ENCODE data around the gene PRMT7. TPM values are rescaled to one million over a fixed set of nuclear protein-coding genes. Genes with fewer than 3 reads are reported as not detected.

PRMT7 gene
- total RNA-seq, 1 experiment from 2014 or later: 46.4 TPM

- Histone ChIP-seq H3K4me1 (ENCODE audit: insufficient read depth, low read length) (no peaks in the 10 kb centered on the region), H3K79me2 (ENCODE audit: low read length) (no peaks in the 10 kb centered on the region), H3K36me3 (ENCODE audit: low read depth, low read length) (no peaks in the 10 kb centered on the region), H3K27me3 (ENCODE audit: low read length) (no peaks in the 10 kb centered on the region), H3K9ac (ENCODE audit: low read length) (no peak overlapping the region), H3K27ac (ENCODE audit: low read length) (no peak overlapping the region), H3K4me2 (ENCODE audit: low read length) (no peak overlapping the region), H3K9me3 (ENCODE audit: low read length) (no peaks in the 10 kb centered on the region), H2AFZ (ENCODE audit: low read length) (no peak overlapping the region), H3K9me2 (replicated peaks; ENCODE audit: low read length) (no peaks in the 10 kb centered on the region), H3K4me3 (ENCODE audit: low read length) (no peak overlapping the region), H3F3A (ENCODE audit: low read length, unreplicated experiment) (no peaks in the 10 kb centered on the region), H4K20me1 (ENCODE audit: low read length) (no peaks in the 10 kb centered on the region)
- no peak for DNase-seq
- intact Hi-C loops (cut with micrococcal nuclease): no loop called here
- BruUV-seq (replicated peaks): no TSS peak
- ATAC-seq: no peak
- ChIA-PET POLR2A (ENCODE audit: unreplicated experiment) (no interaction called here), CTCF (no interaction called here)
- TF ChIP-seq EZH2phosphoT487 (IDR thresholded peaks at IDR 0.05; ENCODE audit: borderline replicate concordance, low read length) (no peak), EZH2 (IDR thresholded peaks at IDR 0.05; ENCODE audit: low read length, unreplicated experiment) (no peak)
- TF ChIP-seq, protein P1, sequence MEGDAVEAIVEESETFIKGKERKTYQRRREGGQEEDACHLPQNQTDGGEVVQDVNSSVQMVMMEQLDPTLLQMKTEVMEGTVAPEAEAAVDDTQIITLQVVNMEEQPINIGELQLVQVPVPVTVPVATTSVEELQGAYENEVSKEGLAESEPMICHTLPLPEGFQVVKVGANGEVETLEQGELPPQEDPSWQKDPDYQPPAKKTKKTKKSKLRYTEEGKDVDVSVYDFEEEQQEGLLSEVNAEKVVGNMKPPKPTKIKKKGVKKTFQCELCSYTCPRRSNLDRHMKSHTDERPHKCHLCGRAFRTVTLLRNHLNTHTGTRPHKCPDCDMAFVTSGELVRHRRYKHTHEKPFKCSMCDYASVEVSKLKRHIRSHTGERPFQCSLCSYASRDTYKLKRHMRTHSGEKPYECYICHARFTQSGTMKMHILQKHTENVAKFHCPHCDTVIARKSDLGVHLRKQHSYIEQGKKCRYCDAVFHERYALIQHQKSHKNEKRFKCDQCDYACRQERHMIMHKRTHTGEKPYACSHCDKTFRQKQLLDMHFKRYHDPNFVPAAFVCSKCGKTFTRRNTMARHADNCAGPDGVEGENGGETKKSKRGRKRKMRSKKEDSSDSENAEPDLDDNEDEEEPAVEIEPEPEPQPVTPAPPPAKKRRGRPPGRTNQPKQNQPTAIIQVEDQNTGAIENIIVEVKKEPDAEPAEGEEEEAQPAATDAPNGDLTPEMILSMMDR (conservative IDR thresholded peaks at IDR 0.05; ENCODE audit: low read depth, low read length): no peak
Measured at GRCh38 chr16:68357923-68358322, 47.1 kb downstream of the PRMT7 start.

DNA sequence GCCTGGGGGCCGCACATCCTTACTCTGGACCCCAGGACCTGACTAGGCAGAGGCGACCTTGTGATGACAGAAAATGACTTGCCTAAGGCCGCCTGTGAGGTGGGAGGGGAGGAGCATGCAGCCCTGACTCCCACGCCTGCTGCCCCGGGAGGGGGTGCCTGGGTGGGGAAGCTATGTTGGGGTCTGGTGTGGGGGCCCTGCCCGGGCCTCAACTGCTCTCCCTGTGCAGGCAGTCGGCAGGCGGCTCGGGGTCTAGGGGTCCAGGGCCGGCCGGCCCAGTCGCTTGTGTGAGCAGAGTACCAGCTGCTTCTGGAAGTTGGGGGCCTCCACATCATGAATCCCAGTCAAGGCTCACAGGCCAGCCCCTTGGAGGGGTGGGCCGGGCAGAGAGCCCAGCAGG lies 48.1 kb downstream of the PRMT7 start:
- Histone ChIP-seq H3K9me3 (ENCODE audit: low read length) (no peaks in the 10 kb centered on the region), H3K36me3 (ENCODE audit: low read depth, low read length) (no peaks in the 10 kb centered on the region), H3K4me2 (ENCODE audit: low read length) (no peak overlapping the region), H4K20me1 (ENCODE audit: low read length) (no peaks in the 10 kb centered on the region), H2AFZ (ENCODE audit: low read length) (no peak overlapping the region), H3K27ac (ENCODE audit: low read length) (no peak overlapping the region), H3K4me1 (ENCODE audit: insufficient read depth, low read length) (no peaks in the 10 kb centered on the region), H3K4me3 (ENCODE audit: low read length) (no peak overlapping the region), H3K9ac (ENCODE audit: low read length) (no peak overlapping the region), H3K79me2 (ENCODE audit: low read length) (no peaks in the 10 kb centered on the region), H3F3A (ENCODE audit: low read length, unreplicated experiment) (no peaks in the 10 kb centered on the region), H3K9me2 (replicated peaks; ENCODE audit: low read length) (no peaks in the 10 kb centered on the region), H3K27me3 (ENCODE audit: low read length) (no peaks in the 10 kb centered on the region)
- no peak for DNase-seq
- CTCF ChIA-PET: no interaction called here
- BruUV-seq (replicated peaks): no TSS peak
- TF ChIP-seq, protein P1 (conservative IDR thresholded peaks at IDR 0.05; ENCODE audit: low read depth, low read length): no peak
- TF ChIP-seq EZH2 (IDR thresholded peaks at IDR 0.05; ENCODE audit: low read length, unreplicated experiment): no peak
- TF ChIP-seq EZH2phosphoT487 (IDR thresholded peaks at IDR 0.05; ENCODE audit: borderline replicate concordance, low read length): no peak
- POLR2A ChIA-PET (ENCODE audit: unreplicated experiment): no interaction called here
- intact Hi-C loops (cut with micrococcal nuclease): no loop called here
- ATAC-seq: no peak

DNA sequence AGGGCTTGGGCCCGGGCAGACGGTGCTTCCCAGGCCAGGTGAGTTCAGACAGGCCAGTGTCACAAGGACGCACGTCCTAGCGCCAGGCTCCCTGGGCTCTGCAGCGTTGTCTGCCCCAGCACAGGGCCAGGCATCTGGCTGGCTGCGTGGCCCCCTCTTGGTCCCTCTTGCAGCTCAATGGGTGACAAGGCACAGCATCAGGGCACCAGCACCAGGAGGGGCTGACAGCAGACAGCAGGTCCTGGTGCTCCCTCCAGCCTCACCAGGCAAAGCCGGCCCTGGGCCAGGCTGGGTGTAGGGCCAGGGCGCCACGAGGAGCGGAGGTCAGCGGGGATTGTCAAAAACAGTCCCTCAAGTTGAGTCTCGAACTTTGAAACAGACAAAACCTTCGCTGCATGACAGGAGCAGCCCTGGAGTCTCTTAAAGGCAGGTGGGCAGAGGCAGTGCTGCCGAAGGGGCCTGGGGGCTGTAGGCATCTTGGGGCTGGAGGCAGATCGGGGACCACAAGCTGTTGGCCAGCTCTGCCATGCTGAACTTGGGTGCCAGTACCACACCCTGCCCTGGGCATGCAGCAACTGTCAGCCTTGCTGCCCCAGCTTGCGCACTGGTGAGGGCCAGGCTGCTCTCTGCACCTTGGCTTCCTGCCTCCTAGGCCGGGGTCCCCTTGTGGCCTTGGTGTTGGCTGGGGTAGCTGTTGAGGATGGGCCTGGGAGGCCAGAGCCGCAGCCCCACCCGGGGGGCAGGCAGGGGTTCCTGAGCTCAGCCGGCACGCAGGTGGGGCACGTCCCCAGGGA lies 48.8 kb downstream of the PRMT7 start:
- Histone ChIP-seq H3K27ac (ENCODE audit: low read length) (no peak overlapping the region), H3K27me3 (ENCODE audit: low read length) (no peaks in the 10 kb centered on the region), H4K20me1 (ENCODE audit: low read length) (no peaks in the 10 kb centered on the region), H3K4me3 (ENCODE audit: low read length) (no peak overlapping the region), H3K9me3 (ENCODE audit: low read length) (no peaks in the 10 kb centered on the region), H3K4me2 (ENCODE audit: low read length) (no peak overlapping the region), H3K36me3 (ENCODE audit: low read depth, low read length) (no peaks in the 10 kb centered on the region), H2AFZ (ENCODE audit: low read length) (no peak overlapping the region), H3F3A (ENCODE audit: low read length, unreplicated experiment) (no peaks in the 10 kb centered on the region), H3K9ac (ENCODE audit: low read length) (no peak overlapping the region), H3K4me1 (ENCODE audit: insufficient read depth, low read length) (no peaks in the 10 kb centered on the region), H3K9me2 (replicated peaks; ENCODE audit: low read length) (no peaks in the 10 kb centered on the region), H3K79me2 (ENCODE audit: low read length) (no peaks in the 10 kb centered on the region)
- BruUV-seq (replicated peaks): no TSS peak
- DNase-seq: no peak
- CTCF ChIA-PET: no interaction called here
- TF ChIP-seq, protein P1 (conservative IDR thresholded peaks at IDR 0.05; ENCODE audit: low read depth, low read length): no peak
- TF ChIP-seq EZH2 (IDR thresholded peaks at IDR 0.05; ENCODE audit: low read length, unreplicated experiment) (no peak), EZH2phosphoT487 (IDR thresholded peaks at IDR 0.05; ENCODE audit: borderline replicate concordance, low read length) (no peak)
- POLR2A ChIA-PET (ENCODE audit: unreplicated experiment): no interaction called here
- ATAC-seq: no peak
- intact Hi-C loops (cut with micrococcal nuclease): no loop called here
